DMS114 treated with DMSO at 0.1 percent for 48 hours (cell line): ENCODE data around the gene C19orf73.
"Not testable (repeated sequence)": the region's sequence is repeated elsewhere in the genome, so short reads cannot be mapped to it uniquely, and the experiment has no call there.

ENCODE experiments used
- DNase-seq: peaks from one replicate; lab custom pipeline; 2025; ENCODE audit not compliant: unreplicated experiment; lab: John Stamatoyannopoulos, UW

Gene C19orf73

GRCh38 chr19:49103331-49104085 lies 15.4 kb downstream of the C19orf73 start:
- no peak for DNase-seq

- DNase-seq, result no peak
These were observed 16.6 kb downstream of the C19orf73 start for GRCh38 chr19:49102303-49102702.

- no peak for DNase-seq
These were observed 17.8 kb downstream of the C19orf73 start for GRCh38 chr19:49101160-49101559.

GRCh38 chr19:49098795-49099194 lies 20.1 kb downstream of the C19orf73 start:
- DNase-seq, result no peak

- DNase-seq, result peak; percentile 29
These were observed 21.3 kb downstream of the C19orf73 start for GRCh38 chr19:49097453-49098288.

- no peak for DNase-seq
These were observed 24.1 kb downstream of the C19orf73 start for GRCh38 chr19:49094505-49095482.

- DNase-seq, result no peak
These were observed 26.3 kb downstream of the C19orf73 start for GRCh38 chr19:49092686-49093085.

GRCh38 chr19:49091391-49092038 lies 27.4 kb downstream of the C19orf73 start:
- no peak for DNase-seq

- no peak for DNase-seq
These were observed 32.6 kb downstream of the C19orf73 start for GRCh38 chr19:49086296-49086695.

- no peak for DNase-seq
These were observed 33.1 kb downstream of the C19orf73 start for GRCh38 chr19:49085868-49086232.

- DNase-seq, result peak; percentile 91
These were observed 33.7 kb downstream of the C19orf73 start, which contains the start of gene SNRNP70 for GRCh38 chr19:49085020-49085867. SNRNP70 (plus strand) TSS chr19:49085451; CDS start chr19:49086415, 964 bp downstream.

- no peak for DNase-seq
These were observed 34.5 kb downstream of the C19orf73 start for GRCh38 chr19:49084206-49085019.

- no peak for DNase-seq
These were observed 37.7 kb downstream of the C19orf73 start for GRCh38 chr19:49081273-49081672.

GRCh38 chr19:49080392-49080791 lies 38.6 kb downstream of the C19orf73 start:
- DNase-seq, result no peak

GRCh38 chr19:49074869-49075268 lies 44.1 kb downstream of the C19orf73 start:
- DNase-seq, result not testable (repeated sequence)

- no peak for DNase-seq
These were observed 45.2 kb downstream of the C19orf73 start for GRCh38 chr19:49073514-49074378.

GRCh38 chr19:49071860-49072547 lies 46.9 kb downstream of the C19orf73 start:
- no peak for DNase-seq
